ELR (cell line): ENCODE data around the gene CRACR2A.

Experiments
- DNase-seq: peaks from one replicate; pipeline ENCODE4 v3.0.0-alpha.2; 2015; ENCODE audit warnings: low read depth

The CRACR2A gene

DNA sequence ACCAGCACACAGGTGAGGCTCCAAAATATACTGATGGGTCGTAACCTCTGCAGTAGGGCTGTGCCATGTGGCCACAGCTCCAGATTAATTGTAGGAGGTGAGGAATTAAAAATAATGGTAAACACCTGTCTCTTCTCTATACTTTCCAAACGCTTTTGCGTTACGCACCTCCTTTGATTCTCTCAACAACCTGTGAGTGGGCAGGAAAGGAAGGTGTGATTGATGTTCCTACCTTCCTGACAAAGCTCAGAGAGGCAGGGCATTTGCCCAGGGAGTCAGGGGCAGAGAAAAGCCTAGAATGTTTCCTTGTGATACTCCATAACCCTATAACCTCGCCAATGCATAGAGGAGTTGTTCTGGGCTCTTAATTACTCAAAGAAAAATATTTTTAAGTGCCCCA is 137.0 kb downstream of the CRACR2A start:
- DNase-seq, result no peak

DNA sequence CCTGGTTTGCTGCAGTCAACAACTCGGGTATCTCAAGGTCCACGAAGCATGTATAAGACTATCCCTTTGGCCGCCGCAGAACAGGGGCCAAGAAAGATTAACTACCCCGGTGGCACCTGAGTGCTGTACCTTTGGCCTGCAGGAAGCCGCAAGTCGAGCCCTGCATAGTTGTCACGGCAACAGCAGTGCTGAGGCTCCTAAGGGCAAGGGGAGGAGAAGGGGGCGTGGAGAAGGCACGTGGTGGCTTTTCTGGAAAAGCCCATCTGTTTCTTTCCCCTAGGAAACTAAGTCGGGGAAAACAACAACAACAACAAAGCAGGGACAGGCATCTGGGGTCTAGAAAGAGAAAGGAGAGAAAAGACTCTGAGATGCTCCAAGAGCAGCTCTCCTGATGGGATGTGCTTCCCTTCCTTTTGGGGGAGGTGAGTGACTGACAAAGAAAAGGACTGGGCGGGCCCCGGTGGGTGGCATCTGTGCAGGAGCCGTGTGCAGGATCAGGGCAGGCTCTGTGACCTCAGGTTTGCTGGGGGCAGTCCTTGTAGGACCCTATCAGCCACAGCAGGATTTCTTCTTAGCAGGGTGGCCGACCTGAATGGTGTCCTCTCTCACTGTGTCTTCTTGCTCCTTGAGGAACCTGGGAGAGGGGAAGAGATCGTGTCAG is 138.0 kb downstream of the CRACR2A start:
- no peak for DNase-seq

DNA sequence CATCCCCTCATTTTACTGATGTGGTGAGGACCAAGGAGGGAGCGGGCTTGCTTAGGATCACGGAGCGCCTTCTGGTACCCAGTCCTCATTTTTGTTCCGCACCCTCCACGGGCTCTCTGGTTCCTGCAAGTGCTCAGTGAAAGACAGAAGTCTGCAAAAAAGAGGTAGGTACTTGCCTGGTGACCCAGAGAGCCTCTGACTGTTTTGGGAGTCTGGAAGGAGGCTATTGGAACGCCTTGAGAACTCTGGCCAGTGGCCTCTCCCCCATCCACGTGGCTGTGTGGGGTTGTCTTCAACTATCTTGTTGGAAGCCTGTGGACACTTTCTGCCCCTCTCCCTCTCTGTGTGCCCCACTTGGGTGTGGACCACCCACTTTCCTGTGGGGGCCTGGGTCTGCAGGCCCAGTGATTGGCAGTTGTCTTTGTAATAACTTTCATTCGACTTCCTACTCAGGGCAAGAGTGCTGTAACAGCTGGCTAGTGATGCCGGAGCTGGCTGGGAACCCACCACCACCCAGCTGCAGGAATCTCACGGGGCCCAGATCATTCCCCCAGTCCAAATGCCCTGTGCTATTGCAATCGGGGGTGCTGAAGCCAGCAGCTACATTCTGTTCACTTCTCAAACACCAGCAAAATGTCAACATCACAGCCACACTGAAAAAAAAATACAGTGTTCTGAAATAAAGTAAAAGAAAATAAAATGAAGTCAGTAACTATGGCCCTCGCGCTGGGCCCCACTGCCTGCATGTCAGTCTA is 139.1 kb downstream of the CRACR2A start:
- no peak for DNase-seq

DNA sequence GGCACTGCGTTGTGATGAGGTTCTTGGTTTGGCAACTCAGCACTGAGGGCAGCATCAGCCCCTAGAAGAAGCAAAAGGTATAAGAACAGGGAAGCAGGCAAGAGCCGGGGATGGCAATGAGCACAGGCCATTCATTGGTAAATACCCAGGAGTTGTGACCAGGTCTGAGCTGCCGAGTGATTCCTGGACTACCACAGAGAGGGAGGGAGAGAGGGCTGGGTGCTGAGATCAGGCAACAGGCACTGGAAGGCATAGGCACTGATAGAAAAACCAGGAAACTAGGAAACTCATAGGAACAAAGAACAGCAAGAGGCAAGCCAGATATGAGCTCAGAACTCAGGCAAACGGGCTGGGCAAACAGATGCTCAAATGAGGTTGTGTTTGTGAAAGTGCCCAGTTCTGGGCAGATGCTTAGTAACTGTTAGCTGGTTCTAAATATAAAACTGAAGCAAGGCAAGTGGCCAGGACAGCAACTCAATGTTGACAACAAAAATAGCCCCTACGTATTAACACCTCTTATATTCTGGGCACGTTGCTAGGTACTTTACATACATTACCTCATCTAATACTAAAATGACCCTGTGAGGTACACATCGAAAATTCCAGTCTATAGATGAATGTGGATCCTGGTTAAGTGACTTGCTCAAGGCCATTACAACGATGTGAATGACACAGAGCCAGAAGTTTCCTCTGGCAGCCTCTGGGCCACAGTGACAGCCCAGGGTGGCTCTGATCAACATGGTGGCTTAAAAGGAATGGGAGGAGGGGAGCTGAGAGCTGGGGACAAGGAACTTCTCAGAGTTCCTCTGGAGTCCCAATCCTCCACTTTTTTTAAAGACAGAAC is 140.8 kb downstream of the CRACR2A start:
- DNase-seq, result no peak

DNA sequence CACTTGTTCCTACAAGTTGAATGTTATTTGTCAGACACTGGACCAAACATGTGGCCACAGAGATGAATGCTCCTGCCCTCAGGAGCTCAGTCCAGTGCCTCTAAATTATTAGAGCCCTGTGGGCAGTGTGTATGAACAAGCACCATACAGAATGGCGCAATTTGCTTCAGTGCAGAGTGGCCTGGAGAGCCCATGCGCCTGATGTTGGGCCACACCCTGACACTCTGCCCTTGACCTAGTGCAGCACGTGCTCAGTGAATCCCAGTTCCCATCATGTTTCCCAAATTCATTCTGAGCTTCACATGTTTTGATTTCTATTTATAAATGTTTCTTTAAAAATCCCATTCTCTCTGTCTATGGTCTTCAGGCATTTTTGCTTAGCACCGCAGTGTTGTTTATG is 145.1 kb downstream of the CRACR2A start:
- no peak for DNase-seq

DNA sequence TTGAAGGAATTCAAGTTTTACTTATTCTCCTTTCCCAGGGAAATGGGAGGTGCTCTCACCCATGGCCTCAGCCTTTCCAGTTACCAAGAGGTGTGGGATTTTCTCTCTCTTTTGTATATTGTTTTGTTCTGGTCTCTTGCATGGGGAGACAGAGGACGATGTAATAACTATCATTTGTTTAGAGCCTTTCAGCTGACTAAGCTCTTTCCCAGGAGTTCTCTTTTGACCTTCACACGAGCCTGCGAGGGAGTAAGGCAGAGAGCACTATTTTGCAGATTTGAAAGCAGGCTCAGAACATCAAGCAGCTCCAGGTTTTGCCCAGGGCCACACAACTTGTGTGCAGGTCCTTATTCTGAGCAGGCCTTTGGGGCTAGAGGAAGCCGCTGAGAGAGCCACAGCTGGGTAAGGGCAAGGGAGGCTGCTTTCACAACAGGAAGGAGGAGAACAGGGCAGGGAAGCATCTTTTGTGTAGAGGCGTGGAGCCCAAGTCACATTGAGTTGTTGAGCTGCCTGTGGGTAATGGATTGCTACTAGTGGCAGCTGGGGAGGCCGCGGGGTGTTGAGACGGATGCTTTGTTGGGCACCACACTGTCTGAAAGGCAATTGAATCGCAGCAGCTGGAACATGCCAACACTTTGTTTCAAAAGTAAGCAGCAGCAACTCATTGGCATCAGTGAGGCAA is 145.7 kb downstream of the CRACR2A start:
- no peak for DNase-seq

DNA sequence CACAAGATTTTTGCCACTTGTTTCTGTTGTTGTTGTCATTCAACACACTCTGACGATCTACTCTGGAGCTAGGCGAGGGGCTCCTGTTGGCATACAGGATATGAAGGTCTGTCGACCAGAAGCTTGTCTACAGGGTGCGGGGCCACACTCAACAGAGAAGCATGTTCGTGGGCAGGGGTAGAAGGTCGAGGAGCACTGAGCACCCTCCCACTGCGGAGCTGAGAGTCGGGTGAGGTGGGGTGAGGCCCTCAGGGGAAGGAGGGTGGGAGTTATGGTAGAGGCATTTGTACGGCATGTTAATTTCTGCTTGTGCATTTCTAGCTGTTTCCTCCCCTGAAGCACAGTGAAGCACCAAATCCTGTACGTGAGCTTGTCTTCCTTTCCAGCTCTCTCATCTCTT is 146.8 kb downstream of the CRACR2A start:
- no peak for DNase-seq

DNA sequence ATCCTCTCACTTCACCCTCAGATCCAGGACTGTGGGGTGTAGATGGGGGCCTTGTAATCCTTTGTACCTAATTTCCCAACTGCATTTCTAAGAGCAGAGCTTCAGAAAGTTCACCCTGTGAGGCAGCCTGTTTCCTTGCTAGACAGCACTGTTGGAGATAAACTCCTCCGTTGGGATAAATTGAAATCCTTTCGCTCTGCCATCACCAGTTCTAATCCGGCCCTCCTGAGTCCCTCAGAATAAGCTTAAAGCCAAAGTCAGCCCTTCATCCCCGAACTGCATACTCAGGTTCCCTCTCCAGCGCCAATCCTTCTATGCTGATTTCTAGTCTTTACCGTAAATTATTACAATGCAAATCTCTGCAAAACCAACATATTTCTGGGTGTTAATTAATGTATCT is 147.2 kb downstream of the CRACR2A start:
- DNase-seq, result no peak

DNA sequence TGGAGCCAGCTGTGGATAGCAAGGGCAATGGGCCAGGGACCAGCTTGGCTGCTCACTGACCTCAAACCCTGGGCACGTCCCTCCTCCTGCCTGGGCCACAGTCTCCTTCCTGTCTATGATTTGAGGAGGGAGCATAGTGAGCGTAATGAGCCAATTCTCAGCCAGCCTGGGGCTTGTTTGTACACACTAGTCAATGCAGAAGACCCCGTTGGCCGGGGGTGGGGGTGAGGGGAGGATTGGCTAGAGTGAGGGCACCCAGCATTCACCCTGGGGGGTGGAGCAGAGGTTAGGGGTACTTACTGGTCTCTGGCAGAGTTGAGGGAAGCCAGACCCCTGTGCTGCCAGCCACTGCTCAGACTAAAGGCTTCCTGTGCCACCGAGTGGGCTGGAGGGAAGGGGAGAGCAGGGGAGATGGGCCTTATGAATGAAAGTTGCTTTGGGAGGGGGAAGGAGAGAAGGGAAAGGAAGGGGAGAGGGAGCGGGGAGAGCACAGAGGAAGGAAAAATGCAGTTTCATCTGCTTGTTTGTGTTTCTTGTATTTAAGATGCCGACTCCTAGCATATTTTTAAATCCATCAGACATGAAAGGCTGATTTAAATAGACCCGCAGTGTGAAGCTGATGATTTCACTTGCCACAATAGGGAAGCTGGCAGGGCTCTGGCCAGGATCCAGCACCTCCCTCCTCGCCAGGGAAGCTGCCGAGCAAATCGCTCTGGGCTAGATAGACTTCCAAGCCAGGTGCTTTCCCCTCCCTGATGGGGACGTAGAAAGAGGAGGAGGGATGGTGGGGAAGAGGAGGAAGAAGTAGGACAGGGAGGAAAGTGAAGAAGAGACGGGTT is 147.9 kb downstream of the CRACR2A start:
- DNase-seq, result peak; percentile 10

DNA sequence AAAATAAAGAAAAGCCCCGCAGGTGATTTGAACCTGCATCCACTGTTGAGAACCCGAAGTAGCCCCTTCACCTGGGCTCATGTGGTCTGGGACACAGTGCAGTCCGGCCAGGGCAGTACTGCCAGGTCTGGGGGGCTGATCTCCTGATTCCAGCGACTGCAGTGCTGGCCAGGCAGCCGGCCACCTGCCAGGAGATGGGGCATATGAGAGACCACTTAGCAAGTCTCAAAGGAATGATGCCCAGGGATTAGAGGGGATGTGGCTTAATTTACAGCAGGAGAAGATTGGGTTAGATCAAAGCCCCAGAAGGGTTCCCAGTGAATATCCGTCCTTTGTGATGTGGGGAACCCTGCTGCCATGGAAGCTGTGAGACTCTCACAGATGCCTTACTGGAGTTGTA is 148.6 kb downstream of the CRACR2A start:
- DNase-seq, result no peak

DNA sequence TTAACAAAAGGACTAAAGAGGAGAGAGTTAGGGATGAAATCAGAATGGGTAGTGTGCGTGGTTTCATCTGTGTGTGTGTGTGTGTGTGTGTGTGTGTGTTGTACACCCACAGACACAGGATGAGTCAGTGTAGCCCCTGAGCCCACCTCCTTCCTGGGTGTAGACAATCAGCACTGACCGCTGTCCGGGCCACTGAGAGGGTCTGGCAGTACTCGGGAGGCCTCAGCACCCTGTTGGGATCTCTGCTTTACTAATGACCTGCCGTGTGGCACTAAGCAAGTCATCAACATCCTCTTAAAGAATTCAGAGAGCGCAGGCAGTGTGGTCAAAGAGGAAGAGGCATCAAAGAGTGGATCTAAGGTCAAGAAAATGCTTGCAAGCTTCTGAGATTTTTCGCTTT is 149.3 kb downstream of the CRACR2A start:
- no peak for DNase-seq

DNA sequence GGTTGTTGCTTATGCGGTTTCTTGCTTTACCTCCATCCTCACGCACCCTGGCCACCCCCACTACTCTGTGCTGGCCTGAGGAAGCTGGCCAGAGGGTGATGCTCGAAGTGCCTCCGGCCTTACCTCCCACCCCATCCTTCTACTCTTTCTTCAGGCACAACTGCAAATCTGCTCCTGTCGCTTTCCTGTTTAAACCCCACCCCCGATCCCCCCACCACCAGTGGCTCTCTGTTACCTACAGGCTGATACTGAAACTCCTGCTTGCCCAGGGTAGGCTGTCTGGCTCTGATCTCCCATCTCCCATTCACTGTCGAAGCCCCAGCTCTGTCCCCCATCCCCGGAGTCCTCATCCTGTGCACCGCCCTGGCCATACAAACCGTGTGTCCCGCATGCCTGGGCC is 150.4 kb downstream of the CRACR2A start:
- no peak for DNase-seq

DNA sequence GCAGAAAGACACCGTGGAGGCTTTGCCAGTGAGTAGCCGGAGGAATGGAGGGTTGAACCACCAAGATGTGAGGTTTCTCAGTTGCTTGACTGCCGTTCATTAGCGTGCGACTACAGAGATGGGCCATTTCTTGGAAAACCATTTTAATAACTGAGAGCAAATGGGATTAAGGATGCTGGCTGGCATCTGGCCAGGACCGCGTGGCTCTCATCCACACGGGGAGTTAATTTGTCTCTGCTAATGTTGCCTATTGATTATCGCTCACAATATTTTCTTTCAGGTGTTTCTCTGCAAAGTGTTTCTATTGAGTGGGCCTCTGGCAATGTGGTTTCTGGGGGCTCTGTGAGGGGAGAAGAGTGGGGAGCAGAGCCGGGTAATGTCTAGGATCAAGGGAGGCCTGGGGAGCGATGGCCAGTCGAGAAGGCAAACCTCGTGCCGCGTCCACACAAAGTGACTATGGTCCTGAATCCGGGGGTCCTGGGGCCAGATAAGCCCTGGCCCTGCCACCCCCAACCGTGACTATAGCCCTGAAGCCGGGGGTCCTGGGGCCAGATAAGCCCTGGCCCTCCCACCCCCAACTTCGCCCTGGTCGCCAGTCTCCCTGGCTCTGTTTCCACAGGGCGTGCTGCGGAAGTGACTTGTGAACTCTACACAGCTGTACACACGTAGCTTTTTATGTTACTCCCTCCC is 151.3 kb downstream of the CRACR2A start:
- DNase-seq, result no peak

DNA sequence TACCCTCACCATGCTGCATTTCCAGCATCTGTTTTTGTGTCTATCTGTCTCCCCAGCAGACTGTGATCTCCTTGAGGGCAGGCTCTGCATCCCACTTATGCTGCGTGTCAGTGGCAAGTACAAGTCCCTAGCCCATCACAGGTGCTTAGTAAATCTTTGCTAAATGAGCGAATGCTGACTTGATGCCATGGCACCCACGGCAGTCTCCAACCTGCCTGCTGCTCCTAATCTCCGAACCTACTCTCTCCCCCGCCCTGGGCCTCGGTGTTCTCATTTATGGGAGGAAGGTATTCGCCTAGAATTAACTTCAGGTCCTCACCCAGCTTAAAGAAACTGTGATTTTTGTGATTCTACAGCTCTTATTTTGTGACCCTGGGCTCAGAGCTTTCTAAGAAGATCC is 152.0 kb downstream of the CRACR2A start:
- no peak for DNase-seq

DNA sequence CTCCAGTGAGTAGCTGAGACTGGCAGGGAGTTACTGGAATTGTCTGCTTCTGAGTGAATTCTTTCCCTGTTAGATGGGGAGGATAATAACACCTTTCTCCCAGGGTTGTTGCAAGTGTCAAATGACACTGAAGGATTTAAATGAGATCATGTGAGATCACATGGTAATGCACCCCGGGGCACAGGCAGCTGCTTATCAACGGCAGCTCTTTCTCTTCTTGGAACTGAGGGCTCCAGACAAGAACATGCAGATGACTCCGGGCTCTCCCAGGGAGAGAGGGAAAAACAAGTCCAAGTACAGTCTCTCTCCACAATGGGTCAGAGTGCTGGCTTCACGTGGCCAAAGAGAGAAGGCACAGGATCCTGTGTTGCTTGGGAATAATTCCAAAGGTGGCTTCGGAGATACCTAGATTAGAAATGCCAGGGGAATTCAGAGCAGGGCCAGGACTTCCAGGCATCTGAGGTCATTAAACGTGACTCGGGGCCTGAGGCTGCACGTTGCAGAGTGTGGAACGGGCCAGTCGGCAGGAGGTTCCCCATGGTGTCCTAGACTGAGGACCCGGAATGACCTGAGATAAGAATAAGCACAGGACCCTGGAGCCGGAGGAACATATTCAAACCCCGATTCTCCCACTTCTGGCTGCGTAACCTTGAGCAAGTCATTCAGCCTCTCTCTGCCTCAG is 152.7 kb downstream of the CRACR2A start:
- no peak for DNase-seq

DNA sequence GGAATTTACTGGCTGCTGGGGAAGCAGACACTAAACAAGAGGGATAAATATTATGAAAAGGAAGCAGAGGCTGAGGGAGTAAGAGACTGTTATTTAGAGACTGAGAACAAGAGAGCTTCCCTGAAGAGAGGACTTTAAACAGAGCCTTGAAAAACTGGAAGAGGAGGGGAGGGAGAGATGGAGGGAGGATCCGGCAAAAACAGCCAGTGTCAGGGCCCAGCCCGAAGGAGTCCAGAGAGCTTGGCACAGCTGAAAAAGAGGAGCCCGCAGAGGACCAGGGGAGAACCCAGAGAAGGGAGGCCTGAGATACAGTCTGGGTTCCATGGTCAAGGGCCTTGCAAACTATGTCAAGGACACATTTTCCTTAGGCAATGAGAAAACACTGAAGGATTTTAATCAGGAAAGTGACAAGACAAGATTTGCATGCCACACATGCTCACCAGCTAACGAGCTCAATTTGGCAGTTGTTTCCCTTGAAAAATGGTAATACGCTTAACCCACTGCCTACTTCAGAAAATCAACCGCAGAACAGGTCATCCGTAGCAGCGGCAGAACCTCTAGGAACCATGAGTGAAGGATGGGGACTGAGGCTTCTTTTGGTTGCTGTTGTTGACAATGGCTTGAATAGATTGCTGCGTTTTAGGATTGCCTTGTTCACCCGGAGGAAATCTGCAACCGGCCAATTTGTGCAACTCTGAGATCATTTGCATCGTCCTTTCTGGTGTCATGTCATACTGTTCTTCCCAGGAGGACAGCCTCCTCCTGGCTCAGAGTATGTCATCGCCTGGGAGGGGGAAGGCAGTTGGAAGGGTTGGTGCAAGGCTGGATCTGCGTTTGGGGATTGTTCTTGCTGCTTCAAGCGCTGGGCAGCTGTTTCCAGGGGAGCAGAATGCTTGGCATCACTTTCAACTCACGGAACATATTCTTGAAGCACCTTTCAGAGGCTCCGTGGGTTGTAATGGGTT is 153.7 kb downstream of the CRACR2A start:
- no peak for DNase-seq

DNA sequence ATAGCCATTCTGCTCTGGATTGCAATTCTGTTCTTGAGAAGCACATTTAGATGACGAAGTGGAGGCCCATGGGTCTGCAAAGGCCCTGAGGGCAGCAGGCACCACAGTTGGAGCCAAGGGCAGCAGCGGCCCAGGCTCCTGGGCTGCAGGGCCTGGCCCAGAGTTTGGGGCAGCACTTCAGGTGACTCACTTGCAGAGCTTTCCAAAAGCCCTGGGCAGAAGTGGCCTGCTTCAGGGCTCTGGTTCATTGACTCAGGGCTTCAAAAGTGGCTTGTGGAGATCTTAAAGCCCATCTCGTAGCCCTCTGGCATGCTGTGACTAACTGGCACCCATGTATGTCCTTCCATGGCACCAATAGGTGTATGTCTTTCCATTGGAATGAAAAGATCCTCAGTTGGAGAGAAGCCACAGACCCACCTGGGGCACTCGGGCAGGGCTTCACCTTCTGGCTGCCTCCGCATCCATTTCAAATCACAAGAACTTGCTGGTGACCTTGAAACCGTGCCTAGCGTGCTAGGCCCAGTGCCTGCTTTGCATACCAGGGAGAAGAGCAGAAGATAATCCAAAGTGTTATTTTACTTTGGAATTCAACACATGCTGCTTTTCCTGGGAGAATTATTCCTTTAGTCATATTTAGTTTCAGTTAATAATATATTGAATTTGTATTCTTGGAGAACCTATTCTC is 155.2 kb downstream of the CRACR2A start:
- DNase-seq, result no peak

DNA sequence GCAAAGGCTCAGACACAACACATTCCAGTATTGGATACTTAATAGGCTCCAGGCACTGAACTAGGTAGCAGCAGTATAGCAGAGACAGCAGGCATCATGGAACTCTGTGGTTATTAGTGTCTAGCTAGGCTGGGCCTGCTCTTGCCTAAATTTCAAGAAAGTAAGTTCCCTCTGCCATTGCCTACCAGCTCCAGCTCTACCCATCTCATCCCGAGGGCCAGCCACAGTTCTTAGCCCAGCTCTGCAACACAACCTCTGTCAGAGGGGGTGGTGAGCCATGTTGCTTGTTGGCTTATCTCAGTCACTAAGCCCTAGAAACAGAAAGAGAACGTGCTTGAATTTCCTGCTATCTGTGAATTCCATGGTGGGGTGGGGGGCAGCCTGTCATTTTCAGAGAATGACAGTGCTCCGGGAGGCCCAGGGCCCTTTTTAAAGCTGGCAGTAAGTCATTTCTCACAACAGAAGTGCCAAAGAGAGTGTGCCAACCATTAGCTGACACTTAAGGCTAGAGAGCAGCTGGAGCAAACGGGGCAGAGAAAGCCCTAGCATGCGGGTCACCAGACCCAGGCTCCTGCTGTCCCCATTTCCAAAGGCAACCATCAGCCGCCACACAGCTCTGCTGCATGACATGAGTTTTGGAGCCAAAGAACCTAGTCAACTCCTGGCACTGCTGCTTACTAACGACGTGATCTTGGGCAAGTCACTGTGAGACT is 156.1 kb downstream of the CRACR2A start:
- no peak for DNase-seq
